WI38 (cell line): ENCODE data around the gene KLHL10.

Experiments used
- H3K4me3 ChIP-seq: 2 replicates; pipeline ENCODE4 v1.5.1; 2011; ENCODE audit warnings: low read depth, mild to moderate bottlenecking, control low read depth, low read length
- CTCF ChIP-seq: IDR thresholded peaks from 2 replicates; pipeline ENCODE4 v1.5.1; 2012; ENCODE audit warnings: low read depth, mild to moderate bottlenecking, control low read depth, low read length

Gene KLHL10

GRCh38 chr17:41816637-41817320 is 20.8 kb upstream of the KLHL10 start:
- no peak for TF ChIP-seq CTCF
- H3K4me3 ChIP-seq: no peak overlapping the region

- H3K4me3 ChIP-seq: no peak overlapping the region
- TF ChIP-seq CTCF: no peak
Observed at GRCh38 chr17:41818024-41818423, 19.6 kb upstream of the KLHL10 start.

GRCh38 chr17:41821776-41822175 is 15.8 kb upstream of the KLHL10 start:
- H3K4me3 ChIP-seq: no peak overlapping the region
- no peak for TF ChIP-seq CTCF

GRCh38 chr17:41822216-41823140 is 15.1 kb upstream of the KLHL10 start:
- H3K4me3 ChIP-seq: no peak overlapping the region
- TF ChIP-seq CTCF: no peak

- no peak for TF ChIP-seq CTCF
- H3K4me3 ChIP-seq: no peak overlapping the region
Observed at GRCh38 chr17:41823141-41823524, 14.5 kb upstream of the KLHL10 start.

- no peak for TF ChIP-seq CTCF
- H3K4me3 ChIP-seq: no peak overlapping the region
Observed at GRCh38 chr17:41823580-41823979, 14.0 kb upstream of the KLHL10 start.

GRCh38 chr17:41824086-41824485 is 13.5 kb upstream of the KLHL10 start:
- TF ChIP-seq CTCF: no peak
- H3K4me3 ChIP-seq: no peak overlapping the region
